Activated naive CD8-positive, alpha-beta T cell (primary cell): Measurements from ENCODE around the gene ITGB5.

Source experiments
- H3K27ac Mint-ChIP-seq: one replicate; pipeline ENCODE4 v1.8.0; 2021; ENCODE audit warnings: mixed read lengths
- H3K27me3 Mint-ChIP-seq: one replicate; pipeline ENCODE4 v1.8.0; 2021; ENCODE audit warnings: mixed read lengths
- H3K36me3 Mint-ChIP-seq: one replicate; pipeline ENCODE4 v1.8.0; 2021; ENCODE audit warnings: mixed read lengths
- H3K4me1 Mint-ChIP-seq: one replicate; pipeline ENCODE4 v1.8.0; 2021; ENCODE audit warnings: low read depth, mixed read lengths
- H3K4me3 Mint-ChIP-seq: one replicate; pipeline ENCODE4 v1.8.0; 2021; ENCODE audit warnings: mild to moderate bottlenecking, mixed read lengths
- H3K9me3 Mint-ChIP-seq: one replicate; pipeline ENCODE4 v1.8.0; 2021; ENCODE audit warnings: low read depth, mixed read lengths

ITGB5 gene

DNA sequence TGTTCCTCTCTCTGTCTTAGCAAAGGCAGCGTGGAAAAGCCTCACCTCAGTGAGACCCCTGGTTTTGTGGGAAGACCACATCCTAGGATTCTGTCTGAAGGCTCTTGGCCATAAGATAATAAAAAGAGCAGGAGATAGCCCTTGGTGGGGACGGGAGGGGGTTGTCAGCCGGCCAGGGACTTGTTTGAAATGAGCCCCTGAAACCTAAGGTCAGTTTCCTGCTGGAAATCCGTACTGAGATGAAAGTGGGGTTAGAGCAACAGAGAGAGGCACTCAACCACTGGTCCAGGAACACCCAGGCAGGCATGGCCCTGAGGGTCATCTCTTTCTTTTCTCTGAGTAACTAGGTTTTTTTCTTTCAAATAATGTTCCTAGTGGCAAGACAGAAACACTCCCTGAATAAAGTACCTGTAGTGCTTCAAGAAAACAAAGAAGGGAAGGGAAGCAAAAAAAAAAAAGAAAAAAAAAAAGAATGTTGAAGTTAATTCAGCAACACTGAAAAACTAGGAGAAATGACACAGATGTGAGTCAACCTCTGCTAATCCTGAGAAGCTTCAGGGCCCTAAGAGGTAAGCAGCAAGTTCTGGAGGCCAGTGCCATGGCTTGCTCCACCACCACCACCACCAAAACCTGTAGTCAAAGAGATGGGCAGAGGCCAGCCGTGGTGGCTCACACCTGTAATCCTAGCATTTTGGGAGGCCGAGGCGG is 3.2 kb downstream of the ITGB5 start:
- no peaks in the 10 kb centered on the region for H3K9me3 Mint-ChIP-seq
- no peak overlapping the region for H3K27ac Mint-ChIP-seq
- H3K4me1 Mint-ChIP-seq = peaks cover 9% of the 10 kb centered on the region
- peaks cover 17% of the 10 kb centered on the region for H3K27me3 Mint-ChIP-seq
- H3K36me3 Mint-ChIP-seq = no peaks in the 10 kb centered on the region
- H3K4me3 Mint-ChIP-seq = no peak overlapping the region

GRCh38 chr3:124882816-124883747 is 4.1 kb downstream of the ITGB5 start:
- Mint-ChIP-seq H3K4me3 (no peak overlapping the region), H3K4me1 (peaks cover 13% of the 10 kb centered on the region), H3K9me3 (no peaks in the 10 kb centered on the region), H3K27me3 (peaks cover 12% of the 10 kb centered on the region), H3K27ac (no peak overlapping the region), H3K36me3 (no peaks in the 10 kb centered on the region)

DNA sequence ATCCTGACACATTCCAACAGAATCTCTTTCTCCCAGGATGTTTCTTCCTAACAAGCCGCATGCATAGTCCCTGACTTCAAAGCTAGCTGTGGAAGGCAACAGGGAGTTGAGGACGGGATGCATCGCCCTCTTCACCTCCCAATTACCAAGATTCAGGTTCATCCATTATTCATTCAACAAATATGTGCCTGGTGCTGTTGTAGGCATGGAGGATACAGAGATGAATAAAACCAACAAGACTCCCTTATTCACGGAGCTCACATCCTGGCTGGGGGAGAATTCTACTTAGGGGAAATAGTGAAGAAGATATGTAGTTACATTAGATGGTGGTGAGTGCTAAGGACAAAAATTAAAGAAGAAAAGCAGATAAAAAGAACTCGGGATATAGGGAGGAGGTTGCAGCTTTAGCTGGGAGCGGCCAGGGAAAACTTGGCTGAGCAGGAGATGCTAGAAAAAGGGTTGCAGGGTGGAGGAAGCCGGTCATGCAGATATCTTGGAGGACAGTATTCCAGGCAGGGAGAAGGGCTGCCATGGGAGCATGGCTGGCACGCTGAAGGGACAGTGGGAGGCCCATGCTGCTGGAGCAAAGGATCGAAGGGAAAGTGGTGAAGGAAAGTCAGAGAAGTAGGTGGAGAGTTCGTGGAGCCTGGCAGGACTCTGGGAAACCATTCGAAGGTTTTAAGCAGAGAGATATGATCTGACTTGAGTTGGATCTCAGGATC is 5.0 kb downstream of the ITGB5 start:
- H3K27ac Mint-ChIP-seq = no peak overlapping the region
- H3K27me3 Mint-ChIP-seq = peaks cover 11% of the 10 kb centered on the region

GRCh38 chr3:124879337-124879680 is 7.9 kb downstream of the ITGB5 start:
- H3K9me3 Mint-ChIP-seq = no peaks in the 10 kb centered on the region
- H3K27me3 Mint-ChIP-seq = peaks cover 7% of the 10 kb centered on the region
- H3K36me3 Mint-ChIP-seq = no peaks in the 10 kb centered on the region
- H3K4me3 Mint-ChIP-seq = no peak overlapping the region
- no peak overlapping the region for H3K27ac Mint-ChIP-seq
- peaks cover 8% of the 10 kb centered on the region for H3K4me1 Mint-ChIP-seq

More for the DNA sequence above, 5.0 kb downstream of the ITGB5 start:
- H3K4me1 Mint-ChIP-seq = peaks cover 13% of the 10 kb centered on the region
- H3K36me3 Mint-ChIP-seq = no peaks in the 10 kb centered on the region
- H3K4me3 Mint-ChIP-seq = no peak overlapping the region
- H3K9me3 Mint-ChIP-seq = no peaks in the 10 kb centered on the region

GRCh38 chr3:124878561-124879336 is 8.4 kb downstream of the ITGB5 start:
- Mint-ChIP-seq H3K9me3 (no peaks in the 10 kb centered on the region), H3K36me3 (no peaks in the 10 kb centered on the region), H3K27me3 (peaks cover 7% of the 10 kb centered on the region), H3K4me3 (no peak overlapping the region), H3K27ac (no peak overlapping the region), H3K4me1 (peaks cover 8% of the 10 kb centered on the region)

GRCh38 chr3:124877674-124878073 is 9.5 kb downstream of the ITGB5 start:
- Mint-ChIP-seq H3K4me3 (no peak overlapping the region), H3K9me3 (no peaks in the 10 kb centered on the region)

GRCh38 chr3:124876401-124876878 is 10.7 kb downstream of the ITGB5 start:
- Mint-ChIP-seq H3K4me1 (peaks cover 8% of the 10 kb centered on the region), H3K27ac (no peak overlapping the region), H3K27me3 (peaks cover 3% of the 10 kb centered on the region), H3K9me3 (no peaks in the 10 kb centered on the region), H3K4me3 (no peak overlapping the region), H3K36me3 (no peaks in the 10 kb centered on the region)

More at GRCh38 chr3:124877674-124878073, 9.5 kb downstream of the ITGB5 start:
- Mint-ChIP-seq H3K36me3 (no peaks in the 10 kb centered on the region), H3K27ac (no peak overlapping the region), H3K4me1 (peaks cover 8% of the 10 kb centered on the region), H3K27me3 (peaks cover 9% of the 10 kb centered on the region)

DNA sequence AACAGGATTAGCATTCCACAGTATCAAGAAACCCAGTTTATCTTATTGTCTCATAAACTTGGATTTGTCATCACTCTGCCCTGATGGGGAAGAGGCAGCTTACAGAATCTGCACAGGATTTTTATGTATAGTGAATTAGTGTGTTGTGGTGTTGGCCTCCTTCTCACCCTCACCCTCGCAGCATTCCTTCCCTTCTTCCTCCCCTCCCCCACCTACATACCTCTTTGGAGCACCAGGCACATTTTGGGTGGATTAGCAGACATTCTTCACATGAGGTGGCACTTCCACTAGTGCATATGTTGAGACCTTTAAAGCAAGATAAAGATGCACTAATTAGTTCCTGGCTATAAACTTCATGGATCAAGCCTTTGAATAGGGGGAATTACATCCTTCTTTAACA is 13.9 kb downstream of the ITGB5 start:
- Mint-ChIP-seq H3K4me3 (no peak overlapping the region), H3K36me3 (no peaks in the 10 kb centered on the region), H3K27ac (no peak overlapping the region), H3K27me3 (peaks cover 3% of the 10 kb centered on the region), H3K9me3 (no peaks in the 10 kb centered on the region), H3K4me1 (no peaks in the 10 kb centered on the region)

GRCh38 chr3:124867511-124867910 is 19.7 kb downstream of the ITGB5 start:
- no peak overlapping the region for H3K27ac Mint-ChIP-seq

GRCh38 chr3:124862006-124862405 is 25.2 kb downstream of the ITGB5 start:
- Mint-ChIP-seq H3K36me3 (no peaks in the 10 kb centered on the region), H3K4me1 (no peaks in the 10 kb centered on the region), H3K27ac (no peak overlapping the region), H3K4me3 (no peak overlapping the region), H3K9me3 (no peaks in the 10 kb centered on the region), H3K27me3 (no peaks in the 10 kb centered on the region)

More at GRCh38 chr3:124867511-124867910, 19.7 kb downstream of the ITGB5 start:
- H3K4me1 Mint-ChIP-seq = no peaks in the 10 kb centered on the region
- no peaks in the 10 kb centered on the region for H3K36me3 Mint-ChIP-seq
- no peak overlapping the region for H3K4me3 Mint-ChIP-seq
- no peaks in the 10 kb centered on the region for H3K9me3 Mint-ChIP-seq
- H3K27me3 Mint-ChIP-seq = peaks cover 4% of the 10 kb centered on the region

GRCh38 chr3:124861041-124861440 is 26.1 kb downstream of the ITGB5 start:
- H3K27me3 Mint-ChIP-seq = no peaks in the 10 kb centered on the region
- no peak overlapping the region for H3K27ac Mint-ChIP-seq
- no peaks in the 10 kb centered on the region for H3K4me1 Mint-ChIP-seq
- H3K4me3 Mint-ChIP-seq = no peak overlapping the region
- no peaks in the 10 kb centered on the region for H3K36me3 Mint-ChIP-seq
- H3K9me3 Mint-ChIP-seq = no peaks in the 10 kb centered on the region

DNA sequence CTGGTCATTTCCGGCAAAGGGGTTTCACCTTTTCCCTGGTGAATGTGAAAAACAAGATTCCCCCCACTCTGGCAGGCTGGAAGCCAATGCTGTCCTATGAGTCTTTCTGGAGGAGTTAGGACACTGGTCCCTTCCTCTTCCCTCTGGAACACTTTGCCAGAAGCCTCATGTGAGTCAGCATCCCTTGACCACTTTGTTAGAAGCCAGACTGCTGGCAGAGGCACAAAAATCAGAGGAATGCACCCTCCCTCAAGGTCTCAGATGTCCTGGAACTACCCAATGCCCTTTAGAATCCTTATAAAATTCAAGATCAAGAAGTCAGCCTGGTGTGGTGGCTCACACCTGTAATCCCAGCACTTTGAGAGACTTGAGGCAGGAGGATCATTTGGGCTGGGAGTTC is 26.6 kb downstream of the ITGB5 start:
- Mint-ChIP-seq H3K27ac (no peak overlapping the region), H3K4me1 (no peaks in the 10 kb centered on the region)

GRCh38 chr3:124859025-124859424 is 28.1 kb downstream of the ITGB5 start:
- Mint-ChIP-seq H3K36me3 (no peaks in the 10 kb centered on the region), H3K27ac (no peak overlapping the region), H3K4me3 (no peak overlapping the region), H3K27me3 (peaks cover 4% of the 10 kb centered on the region), H3K9me3 (no peaks in the 10 kb centered on the region), H3K4me1 (no peaks in the 10 kb centered on the region)

More for the DNA sequence above, 26.6 kb downstream of the ITGB5 start:
- Mint-ChIP-seq H3K27me3 (peaks cover 2% of the 10 kb centered on the region), H3K9me3 (no peaks in the 10 kb centered on the region), H3K36me3 (no peaks in the 10 kb centered on the region), H3K4me3 (no peak overlapping the region)

DNA sequence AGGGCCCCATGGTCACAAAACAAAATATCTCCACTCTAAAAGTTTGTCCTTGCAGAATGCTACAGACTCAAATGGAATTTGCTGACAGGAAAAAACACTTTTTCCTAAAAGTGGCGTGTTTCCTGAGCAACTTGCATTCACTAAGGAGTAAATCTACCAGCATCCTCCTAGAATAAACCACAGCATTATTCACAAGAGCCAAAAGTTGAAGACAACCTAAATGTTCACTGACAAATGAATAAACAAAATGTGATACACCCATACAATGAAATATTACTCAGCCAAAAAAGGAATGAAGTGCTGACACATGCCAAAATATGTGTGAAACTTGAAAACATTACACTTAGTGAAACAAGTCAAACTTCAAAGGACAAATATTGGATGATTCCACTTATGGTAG is 28.9 kb downstream of the ITGB5 start:
- no peak overlapping the region for H3K4me3 Mint-ChIP-seq
- peaks cover 4% of the 10 kb centered on the region for H3K27me3 Mint-ChIP-seq

More for the DNA sequence above, 28.9 kb downstream of the ITGB5 start:
- no peaks in the 10 kb centered on the region for H3K36me3 Mint-ChIP-seq
- H3K27ac Mint-ChIP-seq = no peak overlapping the region
- no peaks in the 10 kb centered on the region for H3K4me1 Mint-ChIP-seq
- no peaks in the 10 kb centered on the region for H3K9me3 Mint-ChIP-seq
